Measurements from ENCODE around the gene MTHFR. TPM values are rescaled to one million over a fixed set of nuclear protein-coding genes. Genes with fewer than 3 reads are reported as not detected.

Gene MTHFR
- total RNA-seq, 1 donor from 2014 or later = 6.2 TPM

- no peak for DNase-seq (ENCODE audit: low read depth)
- no peak overlapping the region for H3K4me3 ChIP-seq (ENCODE audit: low read depth, low read length)
- TF ChIP-seq, protein P1, sequence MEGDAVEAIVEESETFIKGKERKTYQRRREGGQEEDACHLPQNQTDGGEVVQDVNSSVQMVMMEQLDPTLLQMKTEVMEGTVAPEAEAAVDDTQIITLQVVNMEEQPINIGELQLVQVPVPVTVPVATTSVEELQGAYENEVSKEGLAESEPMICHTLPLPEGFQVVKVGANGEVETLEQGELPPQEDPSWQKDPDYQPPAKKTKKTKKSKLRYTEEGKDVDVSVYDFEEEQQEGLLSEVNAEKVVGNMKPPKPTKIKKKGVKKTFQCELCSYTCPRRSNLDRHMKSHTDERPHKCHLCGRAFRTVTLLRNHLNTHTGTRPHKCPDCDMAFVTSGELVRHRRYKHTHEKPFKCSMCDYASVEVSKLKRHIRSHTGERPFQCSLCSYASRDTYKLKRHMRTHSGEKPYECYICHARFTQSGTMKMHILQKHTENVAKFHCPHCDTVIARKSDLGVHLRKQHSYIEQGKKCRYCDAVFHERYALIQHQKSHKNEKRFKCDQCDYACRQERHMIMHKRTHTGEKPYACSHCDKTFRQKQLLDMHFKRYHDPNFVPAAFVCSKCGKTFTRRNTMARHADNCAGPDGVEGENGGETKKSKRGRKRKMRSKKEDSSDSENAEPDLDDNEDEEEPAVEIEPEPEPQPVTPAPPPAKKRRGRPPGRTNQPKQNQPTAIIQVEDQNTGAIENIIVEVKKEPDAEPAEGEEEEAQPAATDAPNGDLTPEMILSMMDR (conservative IDR thresholded peaks at IDR 0.05; ENCODE audit: low read depth, low read length) = no peak
Measured at GRCh38 chr1:11746795-11747487, 58.8 kb downstream of the MTHFR start.

DNA sequence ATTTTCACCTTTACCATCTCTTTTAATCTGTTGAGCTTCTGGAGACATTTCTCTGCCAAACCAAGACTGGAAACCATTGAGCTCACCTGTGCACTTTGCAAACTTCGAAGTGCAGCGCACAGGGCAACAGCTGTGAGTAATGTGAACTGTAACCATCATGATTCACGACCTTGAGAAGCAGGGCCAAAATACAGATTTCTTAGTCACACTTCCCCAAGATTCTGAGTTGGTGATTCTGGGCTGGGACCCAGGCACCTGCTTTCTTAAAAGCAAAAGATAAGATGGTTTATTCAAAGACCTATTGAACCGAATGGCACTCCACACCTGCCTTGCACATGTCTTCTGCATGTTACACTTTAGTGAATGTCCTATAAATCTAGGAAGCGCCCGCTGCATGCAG, 59.7 kb downstream of the MTHFR start:
- H3K4me3 ChIP-seq (ENCODE audit: low read depth, low read length) = no peak overlapping the region
- TF ChIP-seq, protein P1 (conservative IDR thresholded peaks at IDR 0.05; ENCODE audit: low read depth, low read length) = no peak
- DNase-seq (ENCODE audit: low read depth) = no peak

GRCh38 chr1:11744287-11744686, 61.5 kb downstream of the MTHFR start:
- TF ChIP-seq, protein P1 (conservative IDR thresholded peaks at IDR 0.05; ENCODE audit: low read depth, low read length) = no peak
- no peak for DNase-seq (ENCODE audit: low read depth)
- no peak overlapping the region for H3K4me3 ChIP-seq (ENCODE audit: low read depth, low read length)

DNA sequence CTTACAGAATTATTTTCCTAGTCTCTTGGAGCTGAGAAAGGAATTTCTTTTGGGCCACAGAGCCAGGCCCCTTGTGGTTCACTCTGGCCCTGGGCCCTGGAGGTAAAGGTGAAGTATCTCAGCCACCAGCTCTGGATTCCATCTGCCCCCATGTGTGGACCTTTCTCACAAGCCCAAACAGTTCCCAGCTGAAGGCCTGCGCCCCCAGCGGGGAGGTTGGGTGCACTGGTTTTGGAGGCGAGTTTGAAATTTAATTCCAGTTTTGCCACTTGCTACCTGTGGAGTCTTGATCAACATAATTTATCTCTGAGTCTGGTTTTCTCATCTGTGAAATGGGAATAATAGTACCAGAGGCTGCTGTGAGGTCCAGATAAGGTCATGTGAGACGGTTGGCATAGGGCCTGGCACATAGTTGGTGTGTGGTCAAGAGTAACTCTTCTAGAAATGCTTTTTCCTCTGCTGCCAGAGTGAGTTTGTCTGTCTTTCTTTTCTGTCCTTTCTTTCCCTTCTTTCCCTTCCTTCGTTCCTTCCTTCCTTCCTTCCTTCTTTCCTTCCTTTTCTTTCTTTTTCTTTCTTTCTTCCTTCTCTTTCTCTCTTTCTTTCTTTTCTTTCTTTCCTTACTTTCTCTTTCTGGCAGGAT, 63.7 kb downstream of the MTHFR start:
- H3K4me3 ChIP-seq (ENCODE audit: low read depth, low read length) = no peak overlapping the region
- TF ChIP-seq, protein P1 (conservative IDR thresholded peaks at IDR 0.05; ENCODE audit: low read depth, low read length) = no peak
- no peak for DNase-seq (ENCODE audit: low read depth)

DNA sequence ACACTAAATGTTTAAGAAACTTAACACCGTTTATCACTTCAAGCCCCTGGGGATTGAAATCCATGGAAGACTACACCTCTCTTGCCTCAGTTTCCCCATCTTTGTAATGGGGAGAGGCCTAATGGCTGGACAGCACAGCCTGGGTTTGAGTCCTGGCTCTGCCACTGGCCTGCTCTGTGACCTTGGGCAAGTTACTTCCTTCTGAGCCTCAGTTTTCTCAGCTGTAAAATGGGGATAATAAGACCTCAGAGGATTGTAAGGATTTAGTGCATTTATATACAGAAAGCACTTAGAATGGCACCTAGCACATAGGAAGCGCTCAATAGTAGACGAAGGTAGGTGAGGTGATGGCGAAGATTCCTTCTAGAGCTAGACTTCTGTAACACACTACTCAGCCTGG, 64.3 kb downstream of the MTHFR start:
- H3K4me3 ChIP-seq (ENCODE audit: low read depth, low read length) = no peak overlapping the region
- no peak for DNase-seq (ENCODE audit: low read depth)
- TF ChIP-seq, protein P1 (conservative IDR thresholded peaks at IDR 0.05; ENCODE audit: low read depth, low read length) = no peak

- no peak for DNase-seq (ENCODE audit: low read depth)
- TF ChIP-seq, protein P1 (conservative IDR thresholded peaks at IDR 0.05; ENCODE audit: low read depth, low read length) = no peak
- H3K4me3 ChIP-seq (ENCODE audit: low read depth, low read length) = no peak overlapping the region
Measured at GRCh38 chr1:11740258-11741192, 65.2 kb downstream of the MTHFR start.
